GM12891 (cell line): ENCODE measurements around the gene BRAF.

Experiments used
- PAX5 ChIP-seq: IDR thresholded peaks from 2 replicates; pipeline ENCODE4 v1.6.1; 2011; ENCODE audit warnings: low read length, moderate library complexity, mild to moderate bottlenecking; ENCODE audit not compliant: insufficient read depth, severe bottlenecking
- POLR2A ChIP-seq: IDR thresholded peaks from 2 replicates; pipeline ENCODE4 v1.6.1; 2011; ENCODE audit warnings: low read depth, low read length, control low read depth
- POLR2AphosphoS5 ChIP-seq: IDR thresholded peaks from 2 replicates; pipeline ENCODE4 v1.6.1; 2011; ENCODE audit warnings: low read depth, low read length, control low read depth
- TAF1 ChIP-seq: IDR thresholded peaks from 2 replicates; pipeline ENCODE4 v1.6.1; 2011; ENCODE audit warnings: low read depth, low read length, control low read depth

- TF ChIP-seq POLR2A (no peak), TAF1 (no peak), POLR2AphosphoS5 (no peak), PAX5 (no peak)
Observed at GRCh38 chr7:140769852-140770251, 154.9 kb downstream of the BRAF start.
